Measurements from ENCODE around the gene BMP4.
A peak's percentile ranks its signal among the peaks of the same experiment; 100 is the strongest.

BMP4 gene

GRCh38 chr14:53946071-53946403 lies 10.6 kb downstream of the BMP4 start:
- no peak for DNase-seq (ENCODE audit: low read depth)

GRCh38 chr14:53943751-53944083 lies 12.9 kb downstream of the BMP4 start:
- no peak for DNase-seq (ENCODE audit: low read depth)

- no peak for DNase-seq (ENCODE audit: low read depth)
Observed at GRCh38 chr14:53942970-53943750, 13.5 kb downstream of the BMP4 start.

- no peak for DNase-seq (ENCODE audit: low read depth)
Observed at GRCh38 chr14:53938136-53938837, 18.3 kb downstream of the BMP4 start.

- DNase-seq (ENCODE audit: low read depth): no peak
Observed at GRCh38 chr14:53934778-53935414, 21.7 kb downstream of the BMP4 start.

GRCh38 chr14:53932966-53933365 lies 23.7 kb downstream of the BMP4 start:
- no peak for DNase-seq (ENCODE audit: low read depth)

- peak; percentile 6 for DNase-seq (ENCODE audit: low read depth)
Observed at GRCh38 chr14:53929871-53930715, 26.5 kb downstream of the BMP4 start.

- no peak for DNase-seq (ENCODE audit: low read depth)
Observed at GRCh38 chr14:53927171-53927570, 29.5 kb downstream of the BMP4 start.

- DNase-seq (ENCODE audit: low read depth): no peak
Observed at GRCh38 chr14:53925201-53925766, 31.3 kb downstream of the BMP4 start.

GRCh38 chr14:53924753-53925152 lies 31.9 kb downstream of the BMP4 start:
- DNase-seq (ENCODE audit: low read depth): no peak

GRCh38 chr14:53921027-53921426 lies 35.6 kb downstream of the BMP4 start:
- no peak for DNase-seq (ENCODE audit: low read depth)

- DNase-seq (ENCODE audit: low read depth): no peak
Observed at GRCh38 chr14:53916239-53916638, 40.4 kb downstream of the BMP4 start.

- no peak for DNase-seq (ENCODE audit: low read depth)
Observed at GRCh38 chr14:53915364-53916014, 41.1 kb downstream of the BMP4 start.

- no peak for DNase-seq (ENCODE audit: low read depth)
Observed at GRCh38 chr14:53912021-53912420, 44.6 kb downstream of the BMP4 start.

GRCh38 chr14:53908416-53908815 lies 48.2 kb downstream of the BMP4 start:
- no peak for DNase-seq (ENCODE audit: low read depth)

- DNase-seq (ENCODE audit: low read depth): no peak
Observed at GRCh38 chr14:53902307-53902706, 54.3 kb downstream of the BMP4 start.

- DNase-seq (ENCODE audit: low read depth): no peak
Observed at GRCh38 chr14:53900499-53900898, 56.1 kb downstream of the BMP4 start.
